ENCODE data around the gene AP4B1.
"Not testable (repeated sequence)": the region's sequence is repeated elsewhere in the genome, so short reads cannot be mapped to it uniquely, and the experiment has no call there.

The AP4B1 gene

GRCh38 chr1:113858418-113858817, 46.2 kb downstream of the AP4B1 start:
- no peak for DNase-seq (ENCODE audit: low read depth in 3 of 3)

GRCh38 chr1:113857776-113858175, 46.8 kb downstream of the AP4B1 start:
- no peak for DNase-seq (ENCODE audit: low read depth in 3 of 3)

- DNase-seq (ENCODE audit: low read depth in 3 of 3), result no peak
Measured at GRCh38 chr1:113856401-113856790, 48.2 kb downstream of the AP4B1 start.

- no peak for DNase-seq (ENCODE audit: low read depth in 3 of 3)
Measured at GRCh38 chr1:113855630-113856400, 48.8 kb downstream of the AP4B1 start.

GRCh38 chr1:113854234-113854633, 50.4 kb downstream of the AP4B1 start:
- DNase-seq (ENCODE audit: low read depth in 3 of 3), result no peak

GRCh38 chr1:113852694-113853093, 51.9 kb downstream of the AP4B1 start:
- DNase-seq (ENCODE audit: low read depth in 3 of 3), result not testable (repeated sequence)

GRCh38 chr1:113850127-113850796, 54.3 kb downstream of the AP4B1 start:
- DNase-seq (ENCODE audit: low read depth in 3 of 3), result no peak

- no peak for DNase-seq (ENCODE audit: low read depth in 3 of 3)
Measured at GRCh38 chr1:113849072-113849471, 55.5 kb downstream of the AP4B1 start.

GRCh38 chr1:113846391-113847035, 58.1 kb downstream of the AP4B1 start:
- no peak for DNase-seq (ENCODE audit: low read depth in 3 of 3)
